OCI-LY1 (cell line): ENCODE measurements around the gene NUMA1.

Source experiments
- H2AFZ ChIP-seq: fragments of 200-600 bp; sonication (generic), shearing (Covaris generic); 2 replicates; pipeline ENCODE4 v1.6.0; 2014; ENCODE audit warnings: antibody characterized with exemption, mild to moderate bottlenecking, low read length
- H3F3A ChIP-seq: fragments of 200-600 bp; sonication (generic), shearing (Covaris generic); 2 replicates; pipeline ENCODE4 v1.6.0; 2014; ENCODE audit warnings: mild to moderate bottlenecking, antibody characterized with exemption, low read length, moderate library complexity; ENCODE audit not compliant: insufficient read depth
- H3K27ac ChIP-seq: fragments of 200-600 bp; sonication (generic); 2 replicates; pipeline ENCODE4 v1.5.1; 2014; ENCODE audit warnings: low read length, mixed run types, mild to moderate bottlenecking, low read depth; ENCODE audit not compliant: poor library complexity, severe bottlenecking
- H3K27me3 ChIP-seq: fragments of 200-600 bp; sonication (generic); 2 replicates; pipeline ENCODE4 v1.6.0; 2014; ENCODE audit warnings: antibody characterized with exemption, mild to moderate bottlenecking, low read length, moderate library complexity; ENCODE audit not compliant: insufficient read depth
- H3K36me3 ChIP-seq: fragments of 200-600 bp; sonication (generic); 2 replicates; pipeline ENCODE4 v1.6.1; 2014; ENCODE audit warnings: mild to moderate bottlenecking, antibody characterized with exemption, low read length, moderate library complexity, mixed read lengths; ENCODE audit not compliant: insufficient read depth
- H3K4me1 ChIP-seq: fragments of 200-600 bp; sonication (generic); 2 replicates; pipeline ENCODE4 v1.5.1; 2014; ENCODE audit warnings: mild to moderate bottlenecking, low read length, moderate library complexity; ENCODE audit not compliant: insufficient read depth, severe bottlenecking
- H3K4me2 ChIP-seq: fragments of 200-600 bp; sonication (generic), shearing (Covaris generic); 2 replicates; pipeline ENCODE4 v1.6.1; 2014; ENCODE audit warnings: low read length
- H3K4me3 ChIP-seq: fragments of 200-600 bp; sonication (generic); 2 replicates; pipeline ENCODE4 v1.5.1; 2014; ENCODE audit warnings: low read length, low read depth, mild to moderate bottlenecking, mixed read lengths; ENCODE audit not compliant: poor library complexity, severe bottlenecking
- H3K79me2 ChIP-seq: fragments of 200-600 bp; shearing (Covaris generic); 2 replicates; pipeline ENCODE4 v1.6.1; 2016; ENCODE audit warnings: mixed run types, low read length, mixed read lengths; ENCODE audit not compliant: insufficient read depth
- H3K9ac ChIP-seq: fragments of 200-600 bp; sonication (generic), shearing (Covaris generic); 2 replicates; pipeline ENCODE4 v1.6.1; 2014; ENCODE audit warnings: mild to moderate bottlenecking, low read length, mixed read lengths
- H3K9me2 ChIP-seq: fragments of 200-600 bp; sonication (generic), shearing (Covaris generic); 2 replicates; pipeline ENCODE4 v1.6.1; 2014; ENCODE audit warnings: low read depth, mild to moderate bottlenecking, low read length, mixed read lengths
- H3K9me3 ChIP-seq: fragments of 200-600 bp; shearing (Covaris generic); 2 replicates; pipeline ENCODE4 v1.6.1; 2014; ENCODE audit warnings: low read length, mixed read lengths
- H4K20me1 ChIP-seq: fragments of 200-600 bp; sonication (generic), shearing (Covaris generic); 2 replicates; pipeline ENCODE4 v1.6.0; 2016; ENCODE audit warnings: mild to moderate bottlenecking, low read length; ENCODE audit not compliant: insufficient read depth
- EZH2 ChIP-seq: fragments of 200-600 bp; sonication (generic), shearing (Covaris generic); IDR thresholded peaks from 2 replicates; pipeline ENCODE4 v1.8.0; 2017; ENCODE audit warnings: borderline replicate concordance, mixed run types, mild to moderate bottlenecking, antibody characterized with exemption, low read length, moderate library complexity, mixed read lengths
- TF ChIP-seq, protein P1 (sequence below): fragments of 200-600 bp; sonication (generic), shearing (Covaris generic); IDR thresholded peaks from 2 replicates; pipeline ENCODE4 v1.5.1; 2017; ENCODE audit warnings: mild to moderate bottlenecking, antibody characterized with exemption, low read length, moderate library complexity, mixed read lengths

NUMA1 gene, protein sequence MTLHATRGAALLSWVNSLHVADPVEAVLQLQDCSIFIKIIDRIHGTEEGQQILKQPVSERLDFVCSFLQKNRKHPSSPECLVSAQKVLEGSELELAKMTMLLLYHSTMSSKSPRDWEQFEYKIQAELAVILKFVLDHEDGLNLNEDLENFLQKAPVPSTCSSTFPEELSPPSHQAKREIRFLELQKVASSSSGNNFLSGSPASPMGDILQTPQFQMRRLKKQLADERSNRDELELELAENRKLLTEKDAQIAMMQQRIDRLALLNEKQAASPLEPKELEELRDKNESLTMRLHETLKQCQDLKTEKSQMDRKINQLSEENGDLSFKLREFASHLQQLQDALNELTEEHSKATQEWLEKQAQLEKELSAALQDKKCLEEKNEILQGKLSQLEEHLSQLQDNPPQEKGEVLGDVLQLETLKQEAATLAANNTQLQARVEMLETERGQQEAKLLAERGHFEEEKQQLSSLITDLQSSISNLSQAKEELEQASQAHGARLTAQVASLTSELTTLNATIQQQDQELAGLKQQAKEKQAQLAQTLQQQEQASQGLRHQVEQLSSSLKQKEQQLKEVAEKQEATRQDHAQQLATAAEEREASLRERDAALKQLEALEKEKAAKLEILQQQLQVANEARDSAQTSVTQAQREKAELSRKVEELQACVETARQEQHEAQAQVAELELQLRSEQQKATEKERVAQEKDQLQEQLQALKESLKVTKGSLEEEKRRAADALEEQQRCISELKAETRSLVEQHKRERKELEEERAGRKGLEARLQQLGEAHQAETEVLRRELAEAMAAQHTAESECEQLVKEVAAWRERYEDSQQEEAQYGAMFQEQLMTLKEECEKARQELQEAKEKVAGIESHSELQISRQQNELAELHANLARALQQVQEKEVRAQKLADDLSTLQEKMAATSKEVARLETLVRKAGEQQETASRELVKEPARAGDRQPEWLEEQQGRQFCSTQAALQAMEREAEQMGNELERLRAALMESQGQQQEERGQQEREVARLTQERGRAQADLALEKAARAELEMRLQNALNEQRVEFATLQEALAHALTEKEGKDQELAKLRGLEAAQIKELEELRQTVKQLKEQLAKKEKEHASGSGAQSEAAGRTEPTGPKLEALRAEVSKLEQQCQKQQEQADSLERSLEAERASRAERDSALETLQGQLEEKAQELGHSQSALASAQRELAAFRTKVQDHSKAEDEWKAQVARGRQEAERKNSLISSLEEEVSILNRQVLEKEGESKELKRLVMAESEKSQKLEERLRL (N-terminal part only)

DNA sequence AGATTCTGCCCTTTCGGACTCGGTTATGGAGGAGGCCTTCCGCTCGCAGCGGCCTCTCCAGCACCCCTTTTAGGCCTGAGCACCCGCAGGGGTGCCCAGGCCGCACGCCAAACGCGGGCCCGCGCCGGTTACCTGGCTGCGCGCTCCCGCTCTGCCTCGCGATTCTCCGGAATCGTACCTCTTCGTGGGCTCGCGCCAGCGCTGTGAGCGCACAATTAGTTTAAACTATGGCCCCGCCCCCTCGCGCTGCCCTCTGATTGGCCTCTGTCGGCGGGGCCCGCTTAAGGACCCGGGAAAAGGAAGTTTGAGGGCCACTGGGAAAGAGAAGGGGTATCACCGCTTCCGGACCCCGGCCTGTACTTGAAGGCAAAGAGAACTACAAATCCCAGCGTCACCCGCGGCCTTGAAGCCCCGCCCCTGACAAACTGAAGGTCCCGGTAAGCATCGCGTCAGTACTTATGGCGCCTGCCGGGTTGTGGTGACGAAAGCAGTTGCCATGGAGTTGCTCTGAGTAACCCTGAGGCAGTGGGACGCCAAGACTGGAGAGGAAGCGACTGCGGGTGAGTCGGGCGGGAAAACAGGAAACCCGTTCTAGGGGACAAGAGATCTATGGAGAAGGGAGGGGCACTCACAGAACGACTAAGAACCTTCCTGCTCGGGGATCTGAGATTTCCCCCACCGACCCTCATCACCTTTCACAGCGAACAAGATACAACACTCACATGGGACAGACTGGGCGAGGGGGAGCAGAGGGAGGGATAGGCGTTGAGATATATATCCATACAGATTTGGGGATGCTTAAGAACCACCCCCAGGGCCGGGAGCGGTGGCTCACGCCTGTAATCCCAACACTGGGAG, at the start of gene NUMA1, which contains the start of gene LRRC51:
NUMA1 (minus strand) TSS at position 217 of the 858 bp plus-strand sequence. CDS start 44,599 bp downstream, outside the sequence.
LRRC51 (plus strand) TSS at position 525 of the 858 bp plus-strand sequence. CDS start 8,234 bp downstream, outside the sequence.
- peak within 1 kb of the TSS; percentile 83 for H3K4me3 ChIP-seq
- TF ChIP-seq EZH2 = no peak
- TF ChIP-seq, protein P1, sequence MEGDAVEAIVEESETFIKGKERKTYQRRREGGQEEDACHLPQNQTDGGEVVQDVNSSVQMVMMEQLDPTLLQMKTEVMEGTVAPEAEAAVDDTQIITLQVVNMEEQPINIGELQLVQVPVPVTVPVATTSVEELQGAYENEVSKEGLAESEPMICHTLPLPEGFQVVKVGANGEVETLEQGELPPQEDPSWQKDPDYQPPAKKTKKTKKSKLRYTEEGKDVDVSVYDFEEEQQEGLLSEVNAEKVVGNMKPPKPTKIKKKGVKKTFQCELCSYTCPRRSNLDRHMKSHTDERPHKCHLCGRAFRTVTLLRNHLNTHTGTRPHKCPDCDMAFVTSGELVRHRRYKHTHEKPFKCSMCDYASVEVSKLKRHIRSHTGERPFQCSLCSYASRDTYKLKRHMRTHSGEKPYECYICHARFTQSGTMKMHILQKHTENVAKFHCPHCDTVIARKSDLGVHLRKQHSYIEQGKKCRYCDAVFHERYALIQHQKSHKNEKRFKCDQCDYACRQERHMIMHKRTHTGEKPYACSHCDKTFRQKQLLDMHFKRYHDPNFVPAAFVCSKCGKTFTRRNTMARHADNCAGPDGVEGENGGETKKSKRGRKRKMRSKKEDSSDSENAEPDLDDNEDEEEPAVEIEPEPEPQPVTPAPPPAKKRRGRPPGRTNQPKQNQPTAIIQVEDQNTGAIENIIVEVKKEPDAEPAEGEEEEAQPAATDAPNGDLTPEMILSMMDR = no peak
- no peaks in the 10 kb centered on the region for H3K9me2 ChIP-seq
- H3K27me3 ChIP-seq = no peaks in the 10 kb centered on the region
- peak within 1 kb of the TSS; percentile 68 for H3K27ac ChIP-seq
- no peaks in the 10 kb centered on the region for H4K20me1 ChIP-seq
- H3K9me3 ChIP-seq = no peaks in the 10 kb centered on the region
- no peak within 1 kb of the TSS for H2AFZ ChIP-seq
- H3K9ac ChIP-seq = peak within 1 kb of the TSS; percentile 72
- H3F3A ChIP-seq = no peaks in the 10 kb centered on the region
- H3K36me3 ChIP-seq = peaks cover 10% of the 10 kb centered on the region; the same call in 1 of the 2 replicates
- peaks cover 44% of the 10 kb centered on the region for H3K4me1 ChIP-seq
- peaks cover 43% of the 10 kb centered on the region for H3K79me2 ChIP-seq
- H3K4me2 ChIP-seq = peak within 1 kb of the TSS; percentile 83

DNA sequence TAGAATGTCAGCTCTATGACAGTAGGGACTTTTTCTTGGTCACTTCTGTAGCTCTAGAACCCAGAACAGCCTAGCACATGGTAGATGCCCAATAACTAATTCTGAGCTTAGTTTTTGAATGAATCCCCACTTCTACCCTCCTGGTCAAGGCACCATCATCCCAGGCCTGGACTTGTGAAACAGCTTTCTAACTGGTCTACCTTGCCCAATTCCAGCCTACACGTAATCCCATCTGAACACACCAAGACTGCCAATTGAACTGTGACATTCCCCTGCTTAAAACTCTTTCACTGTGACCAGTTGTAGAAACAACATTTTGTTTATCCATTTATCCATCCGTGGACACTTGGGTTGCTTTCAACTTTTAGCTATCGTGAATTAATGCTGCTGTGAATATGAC, 49.0 kb upstream of the NUMA1 start:
- no peaks in the 10 kb centered on the region for H3K79me2 ChIP-seq
- TF ChIP-seq, protein P1 = no peak
- no peak for TF ChIP-seq EZH2
- no peaks in the 10 kb centered on the region for H3K4me1 ChIP-seq
- H4K20me1 ChIP-seq = no peaks in the 10 kb centered on the region
- no peak overlapping the region for H3K27ac ChIP-seq
- H2AFZ ChIP-seq = no peak overlapping the region
- no peaks in the 10 kb centered on the region; the same call in 1 of the 2 replicates for H3K36me3 ChIP-seq
- H3K9ac ChIP-seq = no peak overlapping the region
- H3F3A ChIP-seq = no peaks in the 10 kb centered on the region
- H3K9me2 ChIP-seq = no peaks in the 10 kb centered on the region
- H3K27me3 ChIP-seq = no peaks in the 10 kb centered on the region; the same call in 1 of the 2 replicates
- H3K4me3 ChIP-seq = no peak overlapping the region
- H3K9me3 ChIP-seq = peaks cover 8% of the 10 kb centered on the region; the same call in 1 of the 2 replicates
- no peak overlapping the region for H3K4me2 ChIP-seq
